ENCODE results near the gene BHLHE23. TPM values are rescaled to one million over a fixed set of nuclear protein-coding genes. Genes with fewer than 3 reads are reported as not detected.
"Not testable (repeated sequence)": the region's sequence is repeated elsewhere in the genome, so short reads cannot be mapped to it uniquely, and the experiment has no call there.

Gene BHLHE23
- total RNA-seq, 1 donor from 2014 or later: not detected

DNA sequence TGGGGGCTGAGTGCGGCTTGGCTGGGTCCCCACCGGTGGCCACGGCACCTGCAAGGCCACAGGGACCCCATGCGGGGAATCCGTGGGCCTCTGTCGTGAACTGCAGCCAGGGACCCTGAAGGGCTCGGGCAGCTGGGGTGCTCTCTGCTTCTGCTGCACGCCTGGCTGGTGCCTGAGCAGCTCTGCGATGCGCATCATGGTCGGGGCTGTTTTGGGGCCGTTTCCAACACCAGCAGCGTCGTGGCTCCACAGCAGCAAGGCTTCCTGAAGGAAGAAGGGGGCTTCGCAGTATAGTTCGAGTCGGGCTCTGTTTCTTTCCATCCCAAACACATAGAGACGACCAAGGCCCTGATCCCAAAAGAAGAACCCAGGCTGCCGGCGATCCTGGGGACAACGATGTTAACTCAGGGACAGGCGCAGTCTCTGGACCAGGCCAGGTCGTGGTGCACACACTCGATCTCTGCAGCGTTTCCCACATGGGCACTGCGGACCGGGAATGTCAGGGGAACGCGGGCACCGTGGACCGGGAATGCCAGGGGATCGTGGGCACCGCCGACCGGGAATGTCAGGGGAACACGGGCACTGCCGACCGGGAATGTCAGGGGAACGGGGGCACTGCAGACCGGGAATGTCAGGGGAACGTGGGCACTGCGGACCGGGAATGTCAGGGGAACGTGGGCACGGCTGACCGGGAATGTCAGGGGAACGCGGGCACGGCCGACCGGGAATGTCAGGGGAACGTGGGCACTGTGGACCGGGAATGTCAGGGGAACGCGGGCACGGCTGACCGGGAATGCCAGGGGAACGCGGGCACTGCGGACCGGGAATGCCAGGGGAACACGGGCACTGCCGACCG is 36.8 kb upstream of the BHLHE23 start:
- no peak overlapping the region for H3K4me3 ChIP-seq (ENCODE audit: low read depth, low read length)
- no peak for DNase-seq (ENCODE audit: low read depth)
- TF ChIP-seq, protein P1, sequence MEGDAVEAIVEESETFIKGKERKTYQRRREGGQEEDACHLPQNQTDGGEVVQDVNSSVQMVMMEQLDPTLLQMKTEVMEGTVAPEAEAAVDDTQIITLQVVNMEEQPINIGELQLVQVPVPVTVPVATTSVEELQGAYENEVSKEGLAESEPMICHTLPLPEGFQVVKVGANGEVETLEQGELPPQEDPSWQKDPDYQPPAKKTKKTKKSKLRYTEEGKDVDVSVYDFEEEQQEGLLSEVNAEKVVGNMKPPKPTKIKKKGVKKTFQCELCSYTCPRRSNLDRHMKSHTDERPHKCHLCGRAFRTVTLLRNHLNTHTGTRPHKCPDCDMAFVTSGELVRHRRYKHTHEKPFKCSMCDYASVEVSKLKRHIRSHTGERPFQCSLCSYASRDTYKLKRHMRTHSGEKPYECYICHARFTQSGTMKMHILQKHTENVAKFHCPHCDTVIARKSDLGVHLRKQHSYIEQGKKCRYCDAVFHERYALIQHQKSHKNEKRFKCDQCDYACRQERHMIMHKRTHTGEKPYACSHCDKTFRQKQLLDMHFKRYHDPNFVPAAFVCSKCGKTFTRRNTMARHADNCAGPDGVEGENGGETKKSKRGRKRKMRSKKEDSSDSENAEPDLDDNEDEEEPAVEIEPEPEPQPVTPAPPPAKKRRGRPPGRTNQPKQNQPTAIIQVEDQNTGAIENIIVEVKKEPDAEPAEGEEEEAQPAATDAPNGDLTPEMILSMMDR (conservative IDR thresholded peaks at IDR 0.05; ENCODE audit: low read depth, low read length): no peak

DNA sequence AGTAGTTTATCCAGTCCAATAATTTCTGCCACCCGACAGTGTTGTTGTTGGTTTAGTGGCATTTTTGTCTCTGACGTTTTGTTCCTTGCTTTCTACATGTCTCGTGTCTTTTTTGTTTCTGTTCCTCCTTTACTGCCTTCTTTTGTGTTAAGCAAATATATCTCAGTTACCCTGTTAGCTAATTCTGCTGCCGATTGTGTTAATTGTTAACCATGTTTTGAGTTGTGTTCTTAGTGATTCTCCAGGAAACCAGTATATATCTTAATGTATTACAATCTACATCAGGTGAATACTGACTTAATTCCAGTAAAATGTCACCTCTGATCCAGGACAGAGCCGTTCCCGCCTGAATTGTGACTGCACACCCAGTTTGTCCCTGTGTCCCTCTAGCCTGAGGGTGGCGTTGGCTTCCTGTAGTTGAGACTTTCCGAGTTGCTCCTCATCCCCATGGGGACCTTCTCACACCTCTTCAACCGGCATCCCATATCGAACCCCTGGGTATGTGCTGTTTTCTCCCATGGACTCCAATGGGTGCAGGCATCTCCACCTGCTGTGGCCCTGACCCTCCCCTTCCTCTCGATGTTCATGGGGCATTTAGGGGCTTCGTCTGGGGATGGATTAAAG is 35.8 kb upstream of the BHLHE23 start:
- no peak for DNase-seq (ENCODE audit: low read depth)
- TF ChIP-seq, protein P1 (conservative IDR thresholded peaks at IDR 0.05; ENCODE audit: low read depth, low read length): no peak
- H3K4me3 ChIP-seq (ENCODE audit: low read depth, low read length): no peak overlapping the region

DNA sequence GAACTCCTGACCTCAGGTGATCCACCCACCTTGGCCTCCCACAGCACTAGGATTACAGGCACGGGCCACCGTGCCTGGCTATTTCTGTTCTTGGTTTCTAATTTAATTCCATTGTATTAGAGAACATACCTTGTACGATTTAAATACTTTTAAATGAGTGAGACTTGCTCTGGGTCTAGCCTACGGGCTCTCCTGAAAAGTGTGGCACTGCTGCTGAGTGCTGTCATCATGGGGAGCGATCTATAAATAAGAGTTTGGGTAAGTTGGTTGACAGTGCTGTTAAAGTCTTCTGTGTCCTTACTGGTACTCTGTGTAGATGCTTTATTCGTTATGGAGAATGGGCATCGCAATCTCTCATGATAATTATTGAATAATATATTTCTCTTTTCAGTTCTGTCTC is 35.0 kb upstream of the BHLHE23 start:
- TF ChIP-seq, protein P1 (conservative IDR thresholded peaks at IDR 0.05; ENCODE audit: low read depth, low read length): no peak
- no peak for DNase-seq (ENCODE audit: low read depth)
- no peak overlapping the region for H3K4me3 ChIP-seq (ENCODE audit: low read depth, low read length)

DNA sequence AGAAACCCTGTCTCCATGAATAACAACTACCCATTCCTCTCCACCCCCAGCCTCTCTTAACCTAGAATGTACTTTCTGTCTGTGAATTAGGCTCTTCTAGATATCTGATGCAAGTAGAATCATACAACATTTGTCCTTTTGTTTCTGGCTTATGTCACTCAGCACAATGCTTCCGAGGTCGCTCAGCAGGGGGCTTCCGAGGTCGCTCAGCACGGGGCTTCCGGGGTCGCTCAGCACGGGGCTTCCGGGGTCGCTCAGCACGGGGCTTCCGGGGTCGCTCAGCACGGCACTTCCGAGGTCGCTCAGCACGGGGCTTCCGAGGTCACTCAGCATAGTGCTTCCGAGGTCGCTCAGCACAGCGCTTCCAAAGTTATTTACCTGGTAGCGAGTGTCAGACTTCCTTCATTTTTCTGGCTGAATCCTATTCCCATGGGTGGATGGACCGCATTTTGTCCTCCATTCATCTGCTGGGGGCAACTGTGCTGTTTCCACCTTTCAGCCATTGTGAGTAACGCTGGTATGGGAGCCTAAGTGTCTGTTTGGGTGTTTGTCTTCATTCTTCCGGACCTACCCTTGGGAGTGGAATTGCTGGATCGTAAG is 31.0 kb upstream of the BHLHE23 start:
- TF ChIP-seq, protein P1 (conservative IDR thresholded peaks at IDR 0.05; ENCODE audit: low read depth, low read length): no peak
- DNase-seq (ENCODE audit: low read depth): no peak
- no peak overlapping the region for H3K4me3 ChIP-seq (ENCODE audit: low read depth, low read length)

DNA sequence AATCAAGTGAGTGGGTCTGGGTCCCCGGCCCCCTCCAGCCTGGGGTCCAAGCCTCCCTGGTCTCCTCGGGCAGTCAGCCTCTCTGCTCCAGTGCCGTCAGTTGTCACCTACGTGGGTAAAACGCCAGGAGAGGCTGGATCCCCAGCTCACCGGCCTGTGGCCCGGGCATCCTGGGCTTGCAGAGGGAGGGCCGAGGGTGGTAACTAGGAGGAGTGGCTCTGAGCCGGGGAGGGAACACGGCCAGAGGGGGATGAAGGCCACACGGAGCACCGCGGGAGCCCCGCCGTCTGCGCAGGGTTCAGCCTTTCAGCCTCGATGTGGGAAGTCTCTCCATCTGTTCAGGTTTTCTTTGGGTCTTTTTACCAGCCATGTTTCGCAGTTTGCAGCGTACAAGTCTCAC is 29.5 kb upstream of the BHLHE23 start:
- TF ChIP-seq, protein P1 (conservative IDR thresholded peaks at IDR 0.05; ENCODE audit: low read depth, low read length): no peak
- no peak overlapping the region for H3K4me3 ChIP-seq (ENCODE audit: low read depth, low read length)
- no peak for DNase-seq (ENCODE audit: low read depth)

DNA sequence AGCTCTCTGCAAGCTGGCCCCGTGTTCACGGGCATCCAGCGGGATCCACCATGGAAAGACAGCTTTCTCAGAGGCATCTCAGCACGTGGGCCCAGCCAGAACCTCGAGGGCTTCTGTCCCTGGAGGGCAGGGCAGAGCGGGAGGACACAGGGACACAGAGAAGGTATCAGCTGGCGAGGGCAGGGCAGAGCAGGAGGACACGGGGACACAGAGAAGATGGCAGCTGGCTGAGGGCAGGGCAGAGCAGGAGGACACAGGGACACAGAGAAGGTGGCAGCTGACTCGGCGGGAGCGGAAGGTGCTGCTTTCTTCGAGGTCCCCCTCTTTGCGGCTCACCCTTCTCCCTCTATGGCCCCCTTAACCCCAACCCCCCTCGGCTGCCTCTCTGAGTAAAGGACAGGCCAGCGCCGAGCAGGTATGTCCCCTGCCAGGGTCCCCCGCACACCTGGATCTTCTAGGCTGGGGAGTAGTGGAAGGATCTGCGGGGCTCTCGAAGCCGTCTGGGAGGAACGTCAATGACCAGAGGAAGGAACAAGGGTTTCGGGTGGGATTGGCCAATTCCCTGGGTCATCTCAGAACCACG is 28.9 kb upstream of the BHLHE23 start:
- no peak overlapping the region for H3K4me3 ChIP-seq (ENCODE audit: low read depth, low read length)
- TF ChIP-seq, protein P1 (conservative IDR thresholded peaks at IDR 0.05; ENCODE audit: low read depth, low read length): no peak
- DNase-seq (ENCODE audit: low read depth): no peak

DNA sequence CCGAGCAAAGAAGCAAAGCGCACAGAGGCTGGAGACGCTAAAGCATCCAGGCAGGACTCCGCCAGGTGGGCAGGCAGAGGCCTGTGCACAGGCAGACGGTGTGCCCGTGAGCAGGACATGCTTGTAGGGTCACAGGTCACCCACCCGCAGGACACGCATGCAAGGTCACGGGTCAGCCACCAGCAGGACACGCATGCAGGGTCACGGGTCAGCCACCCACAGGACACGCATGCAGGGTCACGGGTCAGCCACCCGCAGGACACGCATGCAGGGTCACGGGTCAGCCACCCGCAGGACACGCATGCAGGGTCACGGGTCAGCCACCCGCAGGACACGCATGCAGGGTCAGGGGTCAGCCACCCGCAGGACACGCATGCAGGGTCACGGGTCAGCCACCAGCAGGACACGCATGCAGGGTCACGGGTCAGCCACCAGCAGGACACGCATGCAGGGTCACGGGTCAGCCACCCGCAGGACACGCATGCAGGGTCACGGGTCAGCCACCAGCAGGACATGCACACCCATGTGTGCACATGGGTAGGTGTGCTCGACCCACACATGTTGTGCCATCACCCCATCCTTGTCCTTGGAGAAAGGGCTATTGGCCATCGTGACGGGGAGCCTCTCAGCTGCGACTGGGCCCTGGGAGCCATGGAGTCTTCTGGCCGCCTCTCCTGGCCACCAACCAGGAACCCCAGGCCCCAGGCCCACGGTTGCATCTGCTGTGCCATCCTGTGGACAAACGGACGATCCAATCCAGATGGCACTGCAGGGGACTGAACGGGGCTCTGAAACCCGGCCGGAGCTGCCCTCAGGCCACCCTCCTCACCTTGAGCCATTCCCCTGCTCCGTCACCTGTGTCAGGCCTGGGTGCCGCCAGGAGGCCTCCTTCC is 28.2 kb upstream of the BHLHE23 start:
- DNase-seq (ENCODE audit: low read depth); H3K4me3 ChIP-seq (ENCODE audit: low read depth, low read length): not testable (repeated sequence)

Data from epithelial cell of proximal tubule (primary cell).